B cell (primary cell): ENCODE data around the gene PPP1R12A. TPM values are rescaled to one million over a fixed set of nuclear protein-coding genes. Genes with fewer than 3 reads are reported as not detected.

Source experiments
- ATAC-seq: fragments of 200-7000 bp; cut with Tn5 transposase; one replicate; pipeline ENCODE4 v1.10.0; 2021; ENCODE audit warnings: low read depth, mild to moderate bottlenecking, moderate number of reproducible peaks, moderate library complexity
- CTCF ChIA-PET: fragments of 350-600 bp; sonication (Branson Sonifier 250); formaldehyde crosslinking; loops from one replicate; lab custom pipeline; 2021; ENCODE audit warnings: antibody characterized with exemption, inconsistent platforms; lab: Charles Lee
- POLR2A ChIA-PET: fragments of 350-600 bp; sonication (Branson Sonifier 250); formaldehyde crosslinking; loops from one replicate; lab custom pipeline; 2021; ENCODE audit warnings: antibody characterized with exemption; lab: Charles Lee
- DNase-seq: peaks from one replicate; pipeline ENCODE4 v3.0.0; 2013
- H2AFZ ChIP-seq: 2 replicates; pipeline ENCODE4 v1.6.1; 2012; ENCODE audit warnings: mild to moderate bottlenecking, low read depth, low read length; ENCODE audit not compliant: insufficient read depth, poor library complexity, severe bottlenecking
- H3K27ac ChIP-seq, 2 donors: 1 replicate in 1 of 2; 2 replicates in 1 of 2; pipeline ENCODE4 v1.5.1; 2012 to 2013; ENCODE audit warnings: low read length in 2 of 2, mild to moderate bottlenecking in 2 of 2, moderate library complexity in 1 of 2
- H3K27me3 ChIP-seq, 4 experiments: fragments of 200-600 bp in 1 of 4; sonication (generic) in 1 of 4; replicated peaks in 1 of 4; 1 replicate in 2 of 4; 2 replicates in 2 of 4; pipeline versions ENCODE4 v1.6.1 to v1.7.0; 2013 to 2016; ENCODE audit warnings: low read length in 3 of 4, mild to moderate bottlenecking in 2 of 4, mixed read lengths in 1 of 4, moderate library complexity in 1 of 4; ENCODE audit not compliant: insufficient read depth in 4 of 4, control insufficient read depth in 3 of 4; ENCODE audit errors: control extremely low read depth in 1 of 4
- H3K36me3 ChIP-seq, 2 experiments: replicated peaks in 1 of 2; 1 replicate in 1 of 2; 2 replicates in 1 of 2; pipeline versions ENCODE4 v1.6.1 to v1.7.1; 2013; ENCODE audit warnings: low read length in 1 of 2; ENCODE audit not compliant: insufficient read depth in 2 of 2, control insufficient read depth in 1 of 2; ENCODE audit errors: control extremely low read depth in 1 of 2, extremely low read depth in 1 of 2
- H3K4me1 ChIP-seq, 2 donors: fragments of 200-600 bp in 1 of 2; sonication (generic) in 1 of 2; 1 replicate in 1 of 2; 2 replicates in 1 of 2; pipeline versions ENCODE4 v1.5.1 to v1.6.1; 2013 to 2017; ENCODE audit warnings: low read length in 2 of 2; ENCODE audit not compliant: control insufficient read depth in 2 of 2, insufficient read depth in 2 of 2
- H3K4me2 ChIP-seq: replicated peaks from 2 replicates; pipeline ENCODE3; 2012; ENCODE audit warnings: mild to moderate bottlenecking, low read depth, low read length; ENCODE audit not compliant: poor library complexity, severe bottlenecking
- H3K4me3 ChIP-seq, 5 experiments: fragments of 200-600 bp in 1 of 5; sonication (generic) in 1 of 5; 1 replicate in 3 of 5; 2 replicates in 2 of 5; pipeline versions ENCODE4 v1.5.1 to v1.7.0; 2011 to 2016; ENCODE audit warnings: low read length in 4 of 5, mild to moderate bottlenecking in 4 of 5, low read depth in 2 of 5, control low read depth in 1 of 5, moderate library complexity in 1 of 5; ENCODE audit not compliant: insufficient read depth in 1 of 5; ENCODE audit errors: control extremely low read depth in 1 of 5, extremely low read depth in 1 of 5
- H3K79me2 ChIP-seq: fragments of 200-600 bp; sonication (generic); one replicate; pipeline ENCODE4 v1.6.0; 2016; ENCODE audit warnings: low read length; ENCODE audit not compliant: control insufficient read depth, insufficient read depth
- H3K9ac ChIP-seq: fragments of 200-600 bp; sonication (generic); 2 replicates; pipeline ENCODE4 v1.6.1; 2017; ENCODE audit warnings: mild to moderate bottlenecking, low read length, moderate library complexity
- H3K9me3 ChIP-seq, 3 donors: one replicate each; pipeline versions ENCODE4 v1.6.1 to v1.7.1; 2013; ENCODE audit warnings: low read length in 2 of 3; ENCODE audit not compliant: control insufficient read depth in 2 of 3, insufficient read depth in 1 of 3; ENCODE audit errors: control extremely low read depth in 1 of 3
- H4K20me1 ChIP-seq: 2 replicates; pipeline ENCODE4 v1.6.0; 2012; ENCODE audit warnings: mild to moderate bottlenecking, low read length; ENCODE audit not compliant: insufficient read depth, control insufficient read depth, poor library complexity, severe bottlenecking
- H3K27ac Mint-ChIP-seq: one replicate; pipeline ENCODE4 v1.8.0; 2021; ENCODE audit warnings: mixed read lengths
- H3K27me3 Mint-ChIP-seq: one replicate; pipeline ENCODE4 v1.8.0; 2021; ENCODE audit warnings: mixed read lengths
- H3K4me1 Mint-ChIP-seq: one replicate; pipeline ENCODE4 v1.8.0; 2021; ENCODE audit warnings: mixed read lengths
- H3K4me3 Mint-ChIP-seq: one replicate; pipeline ENCODE4 v1.8.0; 2021; ENCODE audit warnings: mixed read lengths
- H3K9me3 Mint-ChIP-seq: one replicate; pipeline ENCODE4 v1.8.0; 2022; ENCODE audit warnings: mixed read lengths; ENCODE audit not compliant: insufficient read depth
- EZH2 ChIP-seq: IDR thresholded peaks from 2 replicates; pipeline ENCODE4 v1.6.1; 2012; ENCODE audit warnings: borderline replicate concordance, low read depth, mild to moderate bottlenecking, moderate library complexity, low read length; ENCODE audit not compliant: insufficient read depth, poor library complexity, severe bottlenecking
- WGBS: methylation state at CpG from one replicate; pipeline ENCODE4 v1.1.5; 2013; ENCODE audit warnings: missing lambda C conversion rate; ENCODE audit not compliant: insufficient coverage; 5-methylcytosine and 5-hydroxymethylcytosine counted together
- intact Hi-C: fragments of 100-400 bp; cut with micrococcal nuclease; formaldehyde crosslinking; loops from one replicate; pipeline ENCODE4 v1.10.0; 2022
- polyA plus RNA-seq: library from polyadenylated mRNA; depleted of rRNA; stranded (reverse); fragments of >200 nt; gene quantifications from 2 replicates; pipeline ENCODE4 v1.2.3, GENCODE V29; 2012
- total RNA-seq, 2 donors: library from RNA; stranded (reverse); fragments of 120-200 nt in 1 of 2; gene quantifications; 1 replicate in 1 of 2; 2 replicates in 1 of 2; pipeline versions ENCODE4 v1.2.3 to v1.2.4, GENCODE V29; 2013 to 2022
- TF ChIP-seq, protein P1 (sequence below): fragments of 200-600 bp; IDR thresholded peaks from one replicate; pipeline ENCODE4 v1.8.0; 2022; ENCODE audit warnings: antibody characterized with exemption, mild to moderate bottlenecking

PPP1R12A gene
- total and polyA plus RNA-seq, 2 donors (not counting 1 experiment from before 2014, with no cell fraction given), result 18.3 to 110 TPM

GRCh38 chr12:79847417-79847816 lies 87.5 kb downstream of the PPP1R12A start:
- Mint-ChIP-seq H3K27ac (no peak overlapping the region), H3K4me1 (peaks cover 27% of the 10 kb centered on the region), H3K9me3 (peaks cover 7% of the 10 kb centered on the region), H3K4me3 (no peak overlapping the region), H3K27me3 (no peaks in the 10 kb centered on the region)
- POLR2A ChIA-PET, result no interaction called here
- Histone ChIP-seq H4K20me1 (peaks cover 27% of the 10 kb centered on the region), H3K4me3 (no peak overlapping the region), H3K36me3 (peaks cover 0 to 22% of the 10 kb centered on the region in 2 experiments), H3K79me2 (peaks cover 63% of the 10 kb centered on the region), H3K9ac (no peak overlapping the region), H3K9me3 (peaks cover 0 to 8% (median 5%) of the 10 kb centered on the region in 3 donors), H3K27me3 (no peaks in the 10 kb centered on the region), H2AFZ (no peak overlapping the region), H3K4me2 (no peak overlapping the region), H3K4me1 (peaks cover 0 to 3% of the 10 kb centered on the region in 2 donors), H3K27ac (no peak overlapping the region)
- CTCF ChIA-PET, result no interaction called here
- ATAC-seq (no peak), DNase-seq (no peak)
- TF ChIP-seq, protein P1, sequence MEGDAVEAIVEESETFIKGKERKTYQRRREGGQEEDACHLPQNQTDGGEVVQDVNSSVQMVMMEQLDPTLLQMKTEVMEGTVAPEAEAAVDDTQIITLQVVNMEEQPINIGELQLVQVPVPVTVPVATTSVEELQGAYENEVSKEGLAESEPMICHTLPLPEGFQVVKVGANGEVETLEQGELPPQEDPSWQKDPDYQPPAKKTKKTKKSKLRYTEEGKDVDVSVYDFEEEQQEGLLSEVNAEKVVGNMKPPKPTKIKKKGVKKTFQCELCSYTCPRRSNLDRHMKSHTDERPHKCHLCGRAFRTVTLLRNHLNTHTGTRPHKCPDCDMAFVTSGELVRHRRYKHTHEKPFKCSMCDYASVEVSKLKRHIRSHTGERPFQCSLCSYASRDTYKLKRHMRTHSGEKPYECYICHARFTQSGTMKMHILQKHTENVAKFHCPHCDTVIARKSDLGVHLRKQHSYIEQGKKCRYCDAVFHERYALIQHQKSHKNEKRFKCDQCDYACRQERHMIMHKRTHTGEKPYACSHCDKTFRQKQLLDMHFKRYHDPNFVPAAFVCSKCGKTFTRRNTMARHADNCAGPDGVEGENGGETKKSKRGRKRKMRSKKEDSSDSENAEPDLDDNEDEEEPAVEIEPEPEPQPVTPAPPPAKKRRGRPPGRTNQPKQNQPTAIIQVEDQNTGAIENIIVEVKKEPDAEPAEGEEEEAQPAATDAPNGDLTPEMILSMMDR, result no peak
- TF ChIP-seq EZH2, result no peak
- WGBS, result no CpG with 5 or more reads among the region's 1 CpG
- intact Hi-C loops, result no loop called here

- Histone ChIP-seq H3K4me2 (no peak overlapping the region), H3K4me1 (peaks cover 0 to 3% of the 10 kb centered on the region in 2 donors), H3K4me3 (no peak overlapping the region), H3K79me2 (peaks cover 52% of the 10 kb centered on the region), H4K20me1 (peaks cover 21% of the 10 kb centered on the region), H3K27me3 (no peaks in the 10 kb centered on the region), H3K9me3 (peaks cover 0 to 8% (median 3%) of the 10 kb centered on the region in 3 donors), H2AFZ (no peak overlapping the region), H3K9ac (no peak overlapping the region), H3K36me3 (peaks cover 0 to 32% of the 10 kb centered on the region in 2 experiments), H3K27ac (no peak overlapping the region)
- POLR2A ChIA-PET, result no interaction called here
- Mint-ChIP-seq H3K4me3 (no peak overlapping the region), H3K27ac (no peak overlapping the region), H3K9me3 (peaks cover 6% of the 10 kb centered on the region), H3K4me1 (peaks cover 21% of the 10 kb centered on the region), H3K27me3 (no peaks in the 10 kb centered on the region)
- ATAC-seq (no peak), DNase-seq (no peak)
- TF ChIP-seq, protein P1, result no peak
- no peak for TF ChIP-seq EZH2
- intact Hi-C loops, result no loop called here
- CTCF ChIA-PET, result no interaction called here
These were observed 90.2 kb downstream of the PPP1R12A start for GRCh38 chr12:79844693-79845092.
